Activated naive CD8-positive, alpha-beta T cell treated with anti-CD3 and anti-CD28 coated beads for 36 hours (primary cell): ENCODE measurements around the gene REXO5. TPM values are rescaled to one million over a fixed set of nuclear protein-coding genes. Genes with fewer than 3 reads are reported as not detected.
"Not testable (repeated sequence)": the region's sequence is repeated elsewhere in the genome, so short reads cannot be mapped to it uniquely, and the experiment has no call there.

Experiments used
- DNase-seq: peaks from one replicate; pipeline ENCODE4 v3.0.0; 2021
- H3K27ac Mint-ChIP-seq: one replicate; pipeline ENCODE4 v1.8.0; 2022; ENCODE audit warnings: mild to moderate bottlenecking, moderate library complexity, mixed read lengths
- H3K27me3 Mint-ChIP-seq: one replicate; pipeline ENCODE4 v1.8.0; 2022; ENCODE audit warnings: mild to moderate bottlenecking, mixed read lengths
- H3K36me3 Mint-ChIP-seq: one replicate; pipeline ENCODE4 v1.8.0; 2021; ENCODE audit warnings: mild to moderate bottlenecking, mixed read lengths
- H3K4me1 Mint-ChIP-seq: one replicate; pipeline ENCODE4 v1.8.0; 2021; ENCODE audit warnings: mixed read lengths
- H3K4me3 Mint-ChIP-seq: one replicate; pipeline ENCODE4 v1.8.0; 2022; ENCODE audit warnings: mild to moderate bottlenecking, moderate library complexity, mixed read lengths
- H3K9me3 Mint-ChIP-seq: one replicate; pipeline ENCODE4 v1.8.0; 2022; ENCODE audit warnings: mixed read lengths
- total RNA-seq, 2 experiments: library from RNA; stranded (reverse); gene quantifications; one replicate each; pipeline ENCODE4 v1.2.3, GENCODE V29; 2021

Gene REXO5, protein sequence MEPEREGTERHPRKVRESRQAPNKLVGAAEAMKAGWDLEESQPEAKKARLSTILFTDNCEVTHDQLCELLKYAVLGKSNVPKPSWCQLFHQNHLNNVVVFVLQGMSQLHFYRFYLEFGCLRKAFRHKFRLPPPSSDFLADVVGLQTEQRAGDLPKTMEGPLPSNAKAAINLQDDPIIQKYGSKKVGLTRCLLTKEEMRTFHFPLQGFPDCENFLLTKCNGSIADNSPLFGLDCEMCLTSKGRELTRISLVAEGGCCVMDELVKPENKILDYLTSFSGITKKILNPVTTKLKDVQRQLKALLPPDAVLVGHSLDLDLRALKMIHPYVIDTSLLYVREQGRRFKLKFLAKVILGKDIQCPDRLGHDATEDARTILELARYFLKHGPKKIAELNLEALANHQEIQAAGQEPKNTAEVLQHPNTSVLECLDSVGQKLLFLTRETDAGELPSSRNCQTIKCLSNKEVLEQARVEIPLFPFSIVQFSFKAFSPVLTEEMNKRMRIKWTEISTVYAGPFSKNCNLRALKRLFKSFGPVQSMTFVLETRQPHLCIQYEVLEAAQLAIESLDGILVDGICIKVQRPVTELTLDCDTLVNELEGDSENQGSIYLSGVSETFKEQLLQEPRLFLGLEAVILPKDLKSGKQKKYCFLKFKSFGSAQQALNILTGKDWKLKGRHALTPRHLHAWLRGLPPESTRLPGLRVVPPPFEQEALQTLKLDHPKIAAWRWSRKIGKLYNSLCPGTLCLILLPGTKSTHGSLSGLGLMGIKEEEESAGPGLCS
- total RNA-seq: 10 to 100 TPM; 14.4 to 14.8 TPM

DNA sequence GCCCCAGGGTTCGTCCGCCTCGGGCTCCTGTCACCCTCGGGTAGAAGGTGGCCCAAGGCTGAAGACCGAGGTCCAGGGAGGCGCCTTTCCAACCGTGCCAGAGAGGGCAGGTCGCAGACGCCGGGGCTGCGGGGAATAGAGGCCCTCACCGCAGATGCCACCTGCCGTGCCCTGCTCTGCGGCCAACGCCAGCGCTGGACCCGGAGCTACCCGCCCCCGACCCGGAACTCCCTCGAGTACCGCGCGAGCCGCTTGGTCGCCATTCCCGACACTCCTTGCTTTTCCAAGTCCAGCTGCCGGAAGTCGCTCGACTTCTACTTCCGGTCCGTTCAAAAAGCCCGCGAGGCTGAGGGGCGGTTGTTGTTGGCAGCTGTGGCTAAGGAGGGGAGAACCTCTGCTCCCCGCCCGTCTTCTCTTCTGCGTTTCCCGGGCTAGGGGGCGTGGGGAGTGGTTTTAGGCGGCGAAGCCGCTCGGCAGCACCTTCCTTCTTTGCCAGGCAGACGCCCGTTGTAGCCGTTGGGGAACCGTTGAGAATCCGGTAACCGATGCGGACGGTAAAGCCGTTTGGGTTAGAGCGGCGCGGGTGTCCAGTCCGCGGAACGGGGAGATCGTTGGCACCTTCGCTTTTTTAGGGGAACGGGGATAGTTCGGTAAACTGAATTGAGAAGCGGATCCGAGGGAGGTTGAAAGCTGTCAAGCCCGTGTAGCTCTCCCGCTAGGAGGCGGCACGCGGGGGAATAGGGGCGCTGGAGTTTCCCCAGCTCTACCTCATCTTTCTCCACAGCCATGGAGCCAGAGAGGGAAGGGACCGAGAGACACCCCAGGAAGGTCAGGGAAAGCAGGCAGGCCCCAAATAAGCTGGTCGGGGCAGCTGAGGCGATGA, at the start of gene REXO5, which contains the start of gene ERI2:
TSS of gene REXO5 (plus strand) at position 360 of the 883 bp plus-strand sequence. CDS start at position 787, 427 bp downstream.
TSS of gene ERI2 (minus strand) at position 305 of the 883 bp plus-strand sequence. CDS start at position 263, 42 bp downstream.
- H3K4me3 Mint-ChIP-seq: peak within 1 kb of the TSS; percentile 97
- H3K4me1 Mint-ChIP-seq: peaks cover 7% of the 10 kb centered on the region
- DNase-seq: peak; percentile 79
- no peaks in the 10 kb centered on the region for H3K9me3 Mint-ChIP-seq
- H3K27ac Mint-ChIP-seq: peak within 1 kb of the TSS; percentile 95
- H3K27me3 Mint-ChIP-seq: no peaks in the 10 kb centered on the region
- H3K36me3 Mint-ChIP-seq: peaks cover 13% of the 10 kb centered on the region

DNA sequence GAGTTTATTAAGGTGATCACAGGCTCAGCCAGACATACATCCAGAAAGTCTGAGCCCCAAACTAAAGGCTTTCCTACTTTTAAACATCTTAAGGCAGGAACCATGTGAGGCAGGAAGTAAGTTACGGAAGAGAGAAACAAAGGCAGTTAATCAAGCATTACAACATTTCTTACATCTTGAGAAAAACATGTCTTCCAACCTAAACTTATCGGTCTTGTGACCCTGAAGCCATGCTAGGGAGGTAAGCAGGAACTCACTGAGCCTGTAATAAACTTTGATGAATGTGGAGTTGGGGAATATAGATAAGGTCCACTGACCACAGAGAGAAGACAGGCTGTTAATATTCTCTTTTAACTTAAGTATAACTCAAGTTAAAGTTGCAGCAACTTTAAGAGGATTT, 46.0 kb upstream of the REXO5 start:
- Mint-ChIP-seq H3K4me3 (no peak overlapping the region), H3K27ac (no peak overlapping the region), H3K4me1 (peaks cover 16% of the 10 kb centered on the region), H3K9me3 (peaks cover 5% of the 10 kb centered on the region), H3K27me3 (no peaks in the 10 kb centered on the region), H3K36me3 (peaks cover 19% of the 10 kb centered on the region)
- DNase-seq: no peak

DNA sequence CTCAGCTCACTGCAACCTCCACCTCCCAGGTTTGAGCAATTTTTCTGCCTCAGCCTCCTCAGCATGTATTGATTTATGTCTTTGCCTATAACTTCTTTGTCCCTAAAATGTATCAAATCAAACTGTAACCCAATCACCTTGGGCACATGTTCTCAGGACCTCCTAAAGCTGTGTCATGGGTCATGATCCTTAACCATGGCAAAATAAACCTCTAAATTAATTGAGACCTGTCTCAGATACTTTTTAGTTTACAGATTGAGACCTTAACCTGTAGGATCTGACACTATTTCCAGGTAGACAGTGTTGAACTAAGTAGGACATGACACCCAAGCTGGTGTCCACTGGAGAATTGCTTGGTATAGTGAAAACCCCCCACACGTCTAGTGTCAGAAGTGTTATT, 45.2 kb upstream of the REXO5 start:
- H3K9me3 Mint-ChIP-seq: peaks cover 5% of the 10 kb centered on the region
- peaks cover 19% of the 10 kb centered on the region for H3K4me1 Mint-ChIP-seq
- DNase-seq: no peak
- peaks cover 19% of the 10 kb centered on the region for H3K36me3 Mint-ChIP-seq
- no peak overlapping the region for H3K27ac Mint-ChIP-seq
- H3K4me3 Mint-ChIP-seq: no peak overlapping the region
- no peaks in the 10 kb centered on the region for H3K27me3 Mint-ChIP-seq

DNA sequence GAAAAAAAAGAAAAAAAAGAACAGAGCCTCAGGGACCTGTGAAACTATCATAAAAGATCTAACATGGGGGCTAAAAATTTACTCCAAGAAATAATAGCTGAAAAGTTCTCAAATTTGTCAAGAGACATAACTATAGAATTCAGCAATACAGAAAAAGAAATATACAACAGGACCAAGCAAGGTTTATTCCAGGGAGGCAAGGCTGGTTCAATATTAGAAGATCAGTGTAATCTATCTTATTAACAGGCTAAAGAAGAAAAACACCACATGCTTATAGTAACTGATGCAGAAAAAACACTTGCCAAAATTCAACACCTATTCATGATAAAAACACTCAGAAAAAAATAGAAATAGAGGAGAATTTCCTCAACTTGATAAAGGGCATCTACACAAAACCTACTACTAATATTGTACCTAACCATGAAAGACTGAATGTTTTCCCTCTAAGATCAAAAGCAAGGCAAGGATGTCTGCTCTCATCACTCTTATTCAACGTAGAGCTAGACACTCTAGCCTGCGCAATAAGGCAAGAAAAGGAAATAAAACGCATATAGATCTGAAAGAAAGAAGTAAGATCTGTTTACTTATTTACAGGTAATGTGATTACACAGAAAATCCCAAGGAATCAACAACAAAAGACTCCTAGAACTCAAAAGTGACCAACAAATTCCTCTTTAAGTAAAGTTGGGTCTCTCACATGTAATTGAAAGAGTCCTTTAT, 43.8 kb upstream of the REXO5 start:
- Mint-ChIP-seq H3K4me1 (peaks cover 19% of the 10 kb centered on the region), H3K4me3 (peak overlapping the region; percentile 89), H3K9me3 (peaks cover 5% of the 10 kb centered on the region), H3K36me3 (peaks cover 19% of the 10 kb centered on the region), H3K27me3 (no peaks in the 10 kb centered on the region), H3K27ac (peak overlapping the region; percentile 93)
- no peak for DNase-seq

DNA sequence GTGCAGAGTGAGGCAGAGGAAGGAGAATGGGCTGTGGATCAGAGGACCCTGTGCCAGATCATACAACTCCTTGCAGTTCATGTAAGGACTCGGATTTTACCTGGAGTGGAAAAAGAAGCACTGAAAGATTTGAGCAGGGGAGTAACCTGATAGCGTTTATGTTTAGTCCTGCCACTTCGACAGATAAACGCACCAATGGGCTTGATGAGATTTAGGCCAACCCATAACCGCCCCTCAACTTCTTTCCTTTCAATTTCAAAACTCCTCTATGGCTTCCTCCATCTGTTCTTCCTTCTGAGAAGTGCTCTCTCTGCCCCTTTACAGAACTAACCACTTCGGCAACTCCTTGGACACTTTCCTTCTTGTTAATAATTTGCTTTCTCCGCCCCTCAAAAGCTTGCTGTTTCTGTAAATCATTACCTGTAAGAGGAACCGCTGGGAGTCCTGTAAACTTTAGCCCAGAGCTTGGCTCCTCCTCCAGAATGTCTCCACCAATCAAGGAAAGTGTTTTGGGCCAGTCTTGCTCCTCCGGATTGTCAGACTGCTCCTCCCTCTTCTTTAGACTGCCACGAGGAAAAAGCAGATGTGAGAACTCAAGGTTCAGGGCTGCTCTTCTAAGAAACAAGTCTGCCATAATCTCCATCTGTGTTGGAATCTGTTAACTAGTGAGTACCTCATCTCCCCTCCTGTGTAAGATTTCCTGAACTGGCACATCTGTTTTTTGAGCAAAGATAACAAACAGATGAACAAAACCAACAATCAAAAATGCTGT, 42.7 kb upstream of the REXO5 start, which contains the start of gene ACSM3:
TSS of gene ACSM3 (plus strand) at position 554 of the 772 bp plus-strand sequence. CDS start 6,021 bp downstream, outside the sequence.
- Mint-ChIP-seq H3K9me3 (peaks cover 5% of the 10 kb centered on the region), H3K27ac (peak within 1 kb of the TSS; percentile 93), H3K36me3 (peaks cover 19% of the 10 kb centered on the region), H3K4me1 (peaks cover 19% of the 10 kb centered on the region), H3K27me3 (no peaks in the 10 kb centered on the region), H3K4me3 (peak within 1 kb of the TSS; percentile 89)
- DNase-seq: peak; percentile 62

DNA sequence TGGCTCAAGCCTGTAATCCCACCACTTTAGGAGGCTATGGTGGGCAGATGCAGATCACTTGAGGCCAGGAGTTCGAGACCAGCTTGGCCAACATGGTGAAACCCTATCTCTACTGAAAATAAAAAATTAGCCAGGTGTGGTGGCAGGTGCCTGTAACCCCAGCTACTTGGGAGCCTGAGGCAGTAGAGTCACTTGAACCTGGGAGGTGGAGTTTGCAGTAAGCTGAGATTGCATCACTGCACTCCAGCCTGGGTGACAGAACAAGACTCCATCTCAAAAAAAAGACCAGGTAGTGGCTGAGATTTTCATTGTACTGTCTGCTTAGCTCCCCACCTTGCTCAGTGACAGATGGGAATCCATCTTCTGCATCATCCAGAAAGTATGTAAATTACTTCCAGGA, 41.9 kb upstream of the REXO5 start:
- H3K9me3 Mint-ChIP-seq, H3K27ac Mint-ChIP-seq, H3K4me3 Mint-ChIP-seq, H3K27me3 Mint-ChIP-seq, DNase-seq: not testable (repeated sequence)
- peaks cover 19% of the 10 kb centered on the region for H3K4me1 Mint-ChIP-seq
- peaks cover 19% of the 10 kb centered on the region for H3K36me3 Mint-ChIP-seq

DNA sequence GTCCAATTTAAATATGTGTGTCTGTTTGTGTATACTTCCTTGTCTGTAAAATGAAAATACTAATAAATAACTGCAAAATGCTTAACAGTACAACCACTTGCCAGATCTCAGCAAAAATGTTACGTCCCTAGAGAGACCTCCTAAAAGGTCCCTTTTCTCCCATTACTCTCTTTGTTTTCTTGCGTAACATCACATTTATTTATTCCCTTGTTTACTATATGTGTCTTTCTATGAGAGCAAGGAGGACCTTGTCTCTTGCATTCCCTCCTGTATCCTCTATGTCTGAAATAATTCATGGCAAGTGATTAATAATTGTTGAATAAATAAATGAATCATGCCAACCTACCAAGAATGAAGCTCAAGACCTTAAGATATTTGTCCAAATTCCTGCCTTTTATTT, 40.6 kb upstream of the REXO5 start:
- Mint-ChIP-seq H3K4me3 (no peak overlapping the region), H3K4me1 (peaks cover 19% of the 10 kb centered on the region), H3K27me3 (no peaks in the 10 kb centered on the region), H3K36me3 (peaks cover 16% of the 10 kb centered on the region), H3K9me3 (peaks cover 5% of the 10 kb centered on the region), H3K27ac (no peak overlapping the region)
- no peak for DNase-seq

DNA sequence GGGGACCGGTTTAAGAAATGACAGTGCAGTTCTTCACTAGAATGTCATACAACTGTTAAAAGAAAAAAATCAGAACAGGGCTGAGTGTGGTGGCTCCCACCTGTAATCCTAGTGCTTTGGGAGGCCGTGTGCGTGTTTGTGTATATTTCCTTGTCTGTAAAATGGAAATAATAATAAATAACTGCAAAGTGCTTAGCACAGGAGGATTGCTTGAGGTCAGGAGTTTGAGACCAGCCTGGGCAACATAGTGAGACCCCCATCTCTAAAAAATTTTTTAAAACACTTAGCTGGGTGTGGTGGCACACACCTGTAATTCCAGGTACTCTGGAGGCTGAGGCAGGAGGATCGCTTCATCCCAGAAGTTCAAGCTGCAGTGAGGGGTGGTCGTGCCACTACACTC, 40.0 kb upstream of the REXO5 start:
- Mint-ChIP-seq H3K4me3 (no peak overlapping the region), H3K4me1 (peaks cover 19% of the 10 kb centered on the region), H3K27ac (no peak overlapping the region), H3K36me3 (peaks cover 16% of the 10 kb centered on the region), H3K27me3 (no peaks in the 10 kb centered on the region), H3K9me3 (peaks cover 5% of the 10 kb centered on the region)
- no peak for DNase-seq

DNA sequence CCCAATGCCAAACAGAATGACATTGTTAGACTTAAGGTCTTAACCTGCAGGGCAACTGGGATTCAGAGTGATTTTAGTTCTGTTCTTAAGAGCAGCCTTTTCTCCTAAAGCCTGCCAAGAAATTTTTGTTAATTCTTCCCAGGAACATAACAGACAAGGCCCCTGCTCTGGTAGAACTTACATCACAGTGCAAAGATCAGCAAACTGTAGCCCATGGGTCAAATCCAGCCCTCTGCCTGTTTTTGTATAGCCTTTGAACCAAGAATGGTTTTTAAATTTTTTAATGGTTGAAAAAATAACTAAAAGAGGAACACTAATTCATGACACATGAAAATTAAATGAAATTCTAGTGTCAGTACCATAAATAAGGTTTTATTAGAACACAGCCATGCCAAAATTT, 38.8 kb upstream of the REXO5 start:
- Mint-ChIP-seq H3K27ac (no peak overlapping the region), H3K36me3 (peaks cover 7% of the 10 kb centered on the region), H3K9me3 (no peaks in the 10 kb centered on the region), H3K4me1 (peaks cover 19% of the 10 kb centered on the region), H3K4me3 (no peak overlapping the region), H3K27me3 (no peaks in the 10 kb centered on the region)
- no peak for DNase-seq

DNA sequence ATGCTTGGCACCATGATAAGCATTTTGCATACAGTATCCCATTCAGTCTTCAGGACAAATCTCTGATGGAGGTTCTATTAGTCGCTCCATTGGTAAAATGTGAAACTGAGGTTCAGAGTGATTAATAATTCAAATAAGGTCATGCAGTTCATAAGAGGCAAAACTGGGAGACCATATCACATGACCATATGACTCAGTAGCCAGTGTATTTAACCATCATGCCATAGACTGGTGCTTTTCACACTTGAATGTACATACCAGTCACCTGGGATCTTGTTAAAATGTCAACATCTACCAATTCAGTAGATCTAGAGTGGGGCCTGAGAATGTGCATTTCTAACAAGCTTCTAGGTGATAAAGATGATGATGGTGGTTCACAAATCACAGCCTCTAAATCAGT, 38.2 kb upstream of the REXO5 start:
- Mint-ChIP-seq H3K4me3 (no peak overlapping the region), H3K4me1 (peaks cover 18% of the 10 kb centered on the region), H3K36me3 (peaks cover 5% of the 10 kb centered on the region)

DNA sequence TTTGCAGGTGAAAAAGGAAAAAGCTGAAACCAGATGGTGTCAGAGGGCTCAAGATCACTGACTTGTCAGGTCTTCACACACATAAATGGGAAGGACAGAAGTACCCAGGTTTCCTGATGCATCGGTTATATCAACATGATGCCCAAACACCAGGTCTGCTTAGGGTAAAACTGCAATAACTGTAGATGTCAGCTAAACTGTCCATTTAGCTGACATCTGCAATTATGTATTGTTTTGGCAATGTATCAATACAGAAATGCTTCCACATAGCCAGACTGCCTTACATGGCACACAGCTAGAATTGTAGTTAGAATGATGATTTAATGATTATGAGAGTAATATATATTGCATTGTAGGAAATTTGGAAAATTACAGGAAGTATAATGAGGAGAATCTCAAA, 37.5 kb upstream of the REXO5 start:
- peaks cover 5% of the 10 kb centered on the region for H3K36me3 Mint-ChIP-seq
- H3K27ac Mint-ChIP-seq: no peak overlapping the region
- peaks cover 13% of the 10 kb centered on the region for H3K4me1 Mint-ChIP-seq
- DNase-seq: no peak
- H3K4me3 Mint-ChIP-seq: no peak overlapping the region
- no peaks in the 10 kb centered on the region for H3K9me3 Mint-ChIP-seq
- no peaks in the 10 kb centered on the region for H3K27me3 Mint-ChIP-seq

More for the DNA sequence above, 38.2 kb upstream of the REXO5 start:
- no peaks in the 10 kb centered on the region for H3K9me3 Mint-ChIP-seq
- no peak overlapping the region for H3K27ac Mint-ChIP-seq
- no peak for DNase-seq
- no peaks in the 10 kb centered on the region for H3K27me3 Mint-ChIP-seq

DNA sequence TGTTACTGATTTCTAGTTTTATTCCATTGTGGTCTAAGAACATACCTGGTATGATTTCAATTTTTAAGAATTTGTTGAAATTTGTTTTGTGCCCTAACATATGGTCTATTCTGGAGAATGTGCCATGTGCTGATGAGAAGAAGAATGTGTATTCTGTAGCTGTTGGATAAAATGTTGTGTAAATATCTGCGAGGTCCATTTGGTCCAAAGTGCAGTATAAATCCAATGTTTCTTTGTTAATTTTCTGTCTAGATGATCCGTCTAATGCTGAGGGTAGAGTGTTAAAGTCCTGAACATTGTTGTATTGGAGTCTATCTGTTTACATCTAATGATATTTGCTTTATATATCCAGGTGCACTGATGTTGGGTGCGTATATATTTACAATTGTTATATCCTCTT, 32.6 kb upstream of the REXO5 start:
- Mint-ChIP-seq H3K27ac (no peak overlapping the region), H3K27me3 (no peaks in the 10 kb centered on the region), H3K4me3 (no peak overlapping the region), H3K9me3 (no peaks in the 10 kb centered on the region), H3K4me1 (no peaks in the 10 kb centered on the region), H3K36me3 (peaks cover 7% of the 10 kb centered on the region)
- no peak for DNase-seq

DNA sequence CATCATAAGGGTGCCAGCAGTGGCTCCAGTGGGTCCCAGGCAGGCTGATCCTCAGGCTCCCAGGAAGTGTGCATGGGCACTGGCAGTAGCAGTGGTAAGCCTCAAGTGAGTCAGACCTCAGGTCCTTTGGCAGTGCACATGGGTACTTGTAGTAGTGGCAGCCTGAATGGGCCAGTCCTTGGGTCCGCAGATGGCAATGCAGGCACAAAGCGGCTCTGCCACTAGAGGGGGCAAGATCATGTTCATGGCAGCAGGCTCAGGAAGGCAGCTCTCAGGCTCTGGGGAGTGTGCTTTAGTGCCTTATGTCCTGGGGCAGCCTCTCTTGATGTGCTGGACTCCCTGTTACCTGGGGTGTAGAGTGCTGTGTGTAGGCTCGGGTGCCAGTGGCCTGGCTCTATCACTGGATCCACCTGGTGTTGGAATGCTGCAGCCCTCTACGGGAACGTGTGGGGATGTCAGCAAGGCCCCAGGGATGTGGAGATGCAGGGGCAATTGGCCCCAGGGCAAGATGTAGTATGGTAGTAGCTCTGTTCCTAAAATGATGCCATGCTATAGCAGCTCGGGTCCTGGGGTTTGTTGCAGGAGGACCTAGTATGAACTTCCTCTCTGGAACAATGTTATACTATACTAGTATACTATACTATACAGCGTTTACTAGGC, 31.5 kb upstream of the REXO5 start:
- H3K9me3 Mint-ChIP-seq: no peaks in the 10 kb centered on the region
- no peaks in the 10 kb centered on the region for H3K4me1 Mint-ChIP-seq

More for the DNA sequence above, 31.5 kb upstream of the REXO5 start:
- H3K36me3 Mint-ChIP-seq: peaks cover 7% of the 10 kb centered on the region
- peak; percentile 60 for DNase-seq
- no peak overlapping the region for H3K4me3 Mint-ChIP-seq
- no peaks in the 10 kb centered on the region for H3K27me3 Mint-ChIP-seq
- H3K27ac Mint-ChIP-seq: no peak overlapping the region
